Erythroblast (primary cell): ENCODE results near the gene ATXN10.

Source experiments
- DNase-seq, 2 experiments: peaks; one replicate each; lab custom pipeline; 2025; lab: John Stamatoyannopoulos, UW
- GATA1 ChIP-seq: IDR thresholded peaks from 2 replicates; pipeline ENCODE4 v1.6.1; 2011; ENCODE audit warnings: low read depth, mild to moderate bottlenecking, control low read depth, low read length, moderate library complexity
- POLR2A ChIP-seq: IDR thresholded peaks from 2 replicates; pipeline ENCODE4 v1.6.1; 2011; ENCODE audit warnings: mild to moderate bottlenecking, low read length

The ATXN10 gene

GRCh38 chr22:45877651-45878050 is 206.0 kb downstream of the ATXN10 start:
- no peak for TF ChIP-seq GATA1
- no peak for DNase-seq

- no peak for DNase-seq
- TF ChIP-seq GATA1 (no peak), POLR2A (no peak)
Measured at GRCh38 chr22:45878051-45878781, 206.6 kb downstream of the ATXN10 start.

- TF ChIP-seq GATA1 (no peak), POLR2A (no peak)
- DNase-seq: no peak
Measured at GRCh38 chr22:45878901-45879551, 207.4 kb downstream of the ATXN10 start.

GRCh38 chr22:45879552-45879949 is 207.9 kb downstream of the ATXN10 start:
- no peak for TF ChIP-seq GATA1
- TF ChIP-seq POLR2A: no peak
- no peak for DNase-seq

- DNase-seq: no peak
- no peak for TF ChIP-seq GATA1
- TF ChIP-seq POLR2A: no peak
Measured at GRCh38 chr22:45880091-45880715, 208.6 kb downstream of the ATXN10 start.

- no peak for DNase-seq
- TF ChIP-seq GATA1 (no peak), POLR2A (no peak)
Measured at GRCh38 chr22:45880716-45881523, 209.3 kb downstream of the ATXN10 start.

- TF ChIP-seq POLR2A (no peak), GATA1 (no peak)
- DNase-seq: no peak
Measured at GRCh38 chr22:45881524-45881875, 209.9 kb downstream of the ATXN10 start.

- no peak for DNase-seq
- TF ChIP-seq GATA1: no peak
- no peak for TF ChIP-seq POLR2A
Measured at GRCh38 chr22:45882881-45883810, 211.5 kb downstream of the ATXN10 start.

- no peak for DNase-seq
- TF ChIP-seq POLR2A: no peak
Measured at GRCh38 chr22:45883811-45884170, 212.2 kb downstream of the ATXN10 start.

- TF ChIP-seq GATA1 (no peak), POLR2A (no peak)
- no peak for DNase-seq
Measured at GRCh38 chr22:45884201-45885062, 212.8 kb downstream of the ATXN10 start.

GRCh38 chr22:45885171-45885840 is 213.7 kb downstream of the ATXN10 start:
- DNase-seq: no peak
- TF ChIP-seq POLR2A: no peak
- TF ChIP-seq GATA1: no peak
